Measurements from ENCODE around the gene YLPM1. TPM values are rescaled to one million over a fixed set of nuclear protein-coding genes. Genes with fewer than 3 reads are reported as not detected.
"Not testable (repeated sequence)": the region's sequence is repeated elsewhere in the genome, so short reads cannot be mapped to it uniquely, and the experiment has no call there.

YLPM1 gene
- total RNA-seq, 2 experiments from 2014 or later, result 53.0 to 60.9 TPM

DNA sequence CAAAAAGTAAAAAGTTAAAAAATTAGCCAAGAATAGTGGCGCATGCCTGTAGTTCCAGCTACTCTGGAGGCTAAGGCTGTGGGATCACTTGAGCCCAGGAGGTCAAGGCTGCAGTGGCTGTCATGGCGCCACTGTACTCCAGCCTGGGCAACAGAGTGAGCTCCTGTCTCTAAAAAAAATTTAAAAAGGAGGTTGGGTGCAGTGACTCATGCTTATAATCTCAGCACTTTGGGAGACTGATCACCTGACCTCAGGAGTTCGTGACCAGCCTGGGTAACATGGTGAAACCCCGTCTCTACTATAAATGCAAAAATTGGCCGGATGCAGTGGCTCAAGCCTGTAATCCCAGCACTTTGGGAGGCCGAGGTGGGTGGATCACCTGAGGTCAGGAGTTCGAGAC is 8.2 kb upstream of the YLPM1 start:
- ChIA-PET POLR2A (no interaction called here), CTCF (interaction anchor here (0.7 kb wide), 3 partner anchors 93 to 192 kb away, joined by 3 read pairs; no protein-coding TSS in a partner anchor)
- intact Hi-C loops (cut with DNase I, micrococcal nuclease), result no loop called here
- DNase-seq (no peak), ATAC-seq (no peak)
- H3K27me3 Mint-ChIP-seq, result no peaks in the 10 kb centered on the region
- no peak overlapping the region for H3K27ac Mint-ChIP-seq
- H3K36me3 Mint-ChIP-seq (ENCODE audit: low read depth), result peaks cover 8% of the 10 kb centered on the region
- H3K4me3 Mint-ChIP-seq, result no peak overlapping the region
- peaks cover 11% of the 10 kb centered on the region for H3K9me3 Mint-ChIP-seq (ENCODE audit: low read depth)
- no peaks in the 10 kb centered on the region for H3K4me1 Mint-ChIP-seq

DNA sequence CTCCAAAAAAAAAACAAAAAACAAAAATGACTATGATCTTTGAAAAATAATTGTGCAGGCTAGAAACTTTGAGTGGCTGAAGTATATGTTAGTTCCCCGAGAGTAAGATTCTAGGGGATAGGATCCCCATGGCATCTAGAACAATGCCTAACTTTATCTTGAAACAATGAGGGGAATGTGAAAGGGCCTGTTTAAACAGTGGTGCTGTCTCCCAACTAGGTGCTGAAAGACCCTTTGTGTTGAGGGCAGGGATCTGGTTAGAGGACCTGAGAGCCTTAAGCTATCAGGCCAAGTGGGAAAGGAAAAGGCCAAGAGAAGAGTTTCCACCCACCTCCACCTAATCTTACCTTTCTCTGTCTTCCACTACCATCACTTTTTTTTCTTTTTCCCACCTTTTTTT is 6.8 kb upstream of the YLPM1 start:
- Mint-ChIP-seq H3K4me3 (no peak overlapping the region), H3K27ac (no peak overlapping the region), H3K27me3 (no peaks in the 10 kb centered on the region), H3K36me3 (ENCODE audit: low read depth) (peaks cover 8% of the 10 kb centered on the region), H3K4me1 (no peaks in the 10 kb centered on the region), H3K9me3 (ENCODE audit: low read depth) (peaks cover 11% of the 10 kb centered on the region)
- CTCF ChIA-PET, result interaction anchor here (0.7 kb wide), 1 partner anchor 110 kb away, joined by 3 read pairs; no protein-coding TSS in a partner anchor
- no peak for DNase-seq
- ATAC-seq, result no peak
- POLR2A ChIA-PET, result no interaction called here
- intact Hi-C loops (cut with DNase I, micrococcal nuclease), result no loop called here

DNA sequence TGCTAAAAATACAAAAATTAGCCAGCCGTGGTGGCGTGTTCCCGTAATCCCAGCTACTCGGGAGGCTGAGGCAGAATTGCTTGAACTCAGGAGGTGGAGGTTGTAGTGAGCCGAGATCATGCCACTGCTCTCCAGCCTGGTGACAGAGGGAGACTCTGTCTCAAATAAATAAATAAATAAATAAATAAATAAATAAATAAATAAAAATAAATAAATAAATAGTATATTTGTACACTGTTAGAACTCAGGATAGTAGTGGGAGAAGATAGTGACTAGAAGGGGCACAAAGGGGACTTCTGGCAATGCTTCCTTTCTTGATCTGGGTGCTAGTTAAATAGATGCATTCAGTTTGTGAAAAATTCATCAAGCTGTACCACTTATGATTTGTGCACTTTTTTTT is 4.6 kb upstream of the YLPM1 start:
- intact Hi-C loops (cut with DNase I, micrococcal nuclease); H3K4me3 Mint-ChIP-seq; H3K9me3 Mint-ChIP-seq (ENCODE audit: low read depth); H3K27me3 Mint-ChIP-seq; ATAC-seq; POLR2A ChIA-PET; H3K36me3 Mint-ChIP-seq (ENCODE audit: low read depth); DNase-seq; H3K27ac Mint-ChIP-seq: not testable (repeated sequence)
- CTCF ChIA-PET, result interaction anchor here (0.7 kb wide), 1 partner anchor 11 kb away, joined by 3 read pairs; no protein-coding TSS in a partner anchor
- peaks cover 11% of the 10 kb centered on the region for H3K4me1 Mint-ChIP-seq

DNA sequence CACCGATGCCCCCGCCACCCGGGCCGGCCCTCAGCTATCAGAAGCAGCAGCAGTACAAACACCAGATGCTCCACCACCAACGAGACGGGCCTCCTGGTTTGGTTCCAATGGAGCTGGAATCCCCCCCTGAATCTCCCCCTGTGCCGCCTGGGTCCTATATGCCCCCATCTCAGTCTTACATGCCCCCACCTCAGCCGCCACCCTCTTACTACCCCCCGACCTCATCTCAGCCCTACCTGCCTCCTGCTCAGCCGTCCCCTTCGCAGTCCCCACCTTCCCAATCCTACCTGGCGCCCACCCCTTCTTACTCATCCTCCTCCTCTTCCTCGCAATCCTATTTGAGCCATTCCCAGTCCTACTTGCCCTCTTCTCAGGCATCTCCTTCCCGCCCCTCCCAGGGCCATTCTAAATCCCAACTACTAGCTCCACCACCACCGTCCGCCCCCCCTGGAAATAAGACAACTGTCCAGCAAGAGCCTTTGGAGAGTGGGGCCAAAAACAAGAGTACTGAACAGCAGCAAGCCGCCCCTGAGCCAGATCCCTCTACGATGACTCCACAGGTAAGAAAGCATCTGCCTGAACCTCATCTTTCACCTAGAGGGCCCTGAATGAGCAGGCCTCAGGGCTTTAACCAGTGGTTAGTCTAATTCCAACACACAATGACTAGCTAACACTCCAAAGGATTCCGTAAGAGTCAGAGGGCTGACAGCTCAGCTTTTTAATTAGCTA is 851 bp downstream of the YLPM1 start:
- H3K27ac Mint-ChIP-seq, result peak overlapping the region; percentile 97
- H3K36me3 Mint-ChIP-seq (ENCODE audit: low read depth), result peaks cover 32% of the 10 kb centered on the region
- H3K9me3 Mint-ChIP-seq (ENCODE audit: low read depth), result no peaks in the 10 kb centered on the region
- ChIA-PET CTCF (interaction anchor here (0.6 to 1.4 kb wide), 13 partner anchors 7 to 757 kb away, joined by 3 to 9 read pairs (median 3); no protein-coding TSS in a partner anchor), POLR2A (interaction anchor here (0.6 to 0.7 kb wide), 2 partner anchors 148 to 561 kb away, joined by 3 read pairs; no protein-coding TSS in a partner anchor)
- peaks cover 47% of the 10 kb centered on the region for H3K4me1 Mint-ChIP-seq
- no peaks in the 10 kb centered on the region for H3K27me3 Mint-ChIP-seq
- DNase-seq, result peak; percentile 43
- intact Hi-C loops (cut with DNase I, micrococcal nuclease), result loop anchor here (1.0 to 10.0 kb wide), 12 partner anchors 51 to 1709 kb away; partner anchors contain the start of genes AREL1 (in 2 of the 2), FCF1 (in 2 of the 2), ABCD4 (in 1 of the 2) and ALDH6A1 (in 1 of the 2)
- H3K4me3 Mint-ChIP-seq, result peak overlapping the region; percentile 96
- ATAC-seq, result peak; percentile 23

DNA sequence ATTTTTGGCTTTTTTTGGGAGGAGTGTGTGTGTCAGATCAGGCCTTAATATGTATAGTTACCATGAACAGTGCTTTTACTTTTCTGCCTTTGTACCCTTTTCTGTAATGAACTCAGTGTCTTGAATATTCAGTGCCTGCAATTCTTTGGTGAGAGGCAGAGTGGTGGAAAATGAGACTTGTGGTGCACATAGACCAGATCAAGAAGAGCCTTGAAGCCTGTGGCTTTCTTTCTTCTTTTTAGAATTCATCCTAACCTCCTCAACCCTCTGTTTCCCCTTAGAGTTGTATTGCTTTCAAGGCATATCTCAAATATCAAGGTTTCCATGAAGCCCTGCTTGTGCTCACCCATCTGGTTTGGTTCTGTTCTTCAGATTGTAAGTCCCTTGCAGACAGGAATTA is 2.6 kb downstream of the YLPM1 start:
- no peak for ATAC-seq
- H3K4me3 Mint-ChIP-seq, result peak overlapping the region; percentile 96
- peak overlapping the region; percentile 97 for H3K27ac Mint-ChIP-seq
- H3K4me1 Mint-ChIP-seq, result peaks cover 54% of the 10 kb centered on the region
- POLR2A ChIA-PET, result no interaction called here
- peak; percentile 17 for DNase-seq
- CTCF ChIA-PET, result no interaction called here
- peaks cover 32% of the 10 kb centered on the region for H3K36me3 Mint-ChIP-seq (ENCODE audit: low read depth)
- no peaks in the 10 kb centered on the region for H3K9me3 Mint-ChIP-seq (ENCODE audit: low read depth)
- H3K27me3 Mint-ChIP-seq, result no peaks in the 10 kb centered on the region
- intact Hi-C loops (cut with DNase I, micrococcal nuclease), result loop anchor here (1.0 to 10.0 kb wide), 4 partner anchors 28 to 1711 kb away; partner anchors contain the start of genes FOS (in 1 of the 2) and RBM25 (in 1 of the 2)

DNA sequence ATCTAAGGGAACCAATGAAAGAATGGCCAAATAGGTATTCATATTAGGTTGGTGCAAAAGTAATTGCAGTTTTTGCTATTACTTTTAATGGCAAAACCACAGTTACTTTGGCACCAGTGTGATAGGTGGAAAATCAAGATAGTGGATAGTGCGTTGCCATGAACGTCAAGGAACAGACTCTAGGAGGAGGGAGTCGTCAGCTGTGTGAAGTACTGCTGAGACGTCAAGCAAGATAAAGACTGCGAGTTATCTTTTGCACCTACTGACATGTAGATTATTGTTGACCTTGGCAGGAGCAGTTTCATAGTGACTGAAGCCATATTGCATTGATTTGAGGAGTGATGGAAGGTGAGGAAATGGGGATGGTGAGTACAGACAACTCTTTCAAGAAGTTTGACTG is 8.3 kb downstream of the YLPM1 start:
- H3K27me3 Mint-ChIP-seq, result no peaks in the 10 kb centered on the region
- intact Hi-C loops (cut with DNase I, micrococcal nuclease), result no loop called here

DNA sequence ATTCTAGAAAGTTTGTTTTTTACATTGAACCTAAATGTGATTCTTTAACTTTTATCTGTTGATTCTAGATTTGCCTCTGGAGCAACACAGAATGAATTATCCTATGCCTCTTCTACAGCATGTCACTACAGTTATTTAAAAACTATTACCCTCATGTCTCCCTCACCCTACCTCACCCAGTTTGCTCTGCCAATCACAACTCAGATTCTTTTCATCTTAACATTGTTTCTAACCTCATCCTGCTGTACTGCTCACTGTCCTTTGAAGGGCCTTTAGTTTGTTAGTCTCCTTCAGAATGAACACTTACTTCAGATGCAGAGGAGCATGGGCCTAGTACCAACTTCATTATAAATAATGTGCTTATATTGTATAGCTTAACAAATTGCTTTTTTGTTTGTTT is 21.5 kb downstream of the YLPM1 start:
- no peaks in the 10 kb centered on the region for H3K27me3 Mint-ChIP-seq
- peak overlapping the region; percentile 17 for H3K27ac Mint-ChIP-seq
- intact Hi-C loops (cut with DNase I, micrococcal nuclease), result no loop called here
- peaks cover 26% of the 10 kb centered on the region for H3K4me1 Mint-ChIP-seq
- H3K9me3 Mint-ChIP-seq (ENCODE audit: low read depth), result no peaks in the 10 kb centered on the region
- no peak for DNase-seq
- peak; percentile 36 for ATAC-seq
- POLR2A ChIA-PET, result no interaction called here
- no peak overlapping the region for H3K4me3 Mint-ChIP-seq
- peaks cover 47% of the 10 kb centered on the region for H3K36me3 Mint-ChIP-seq (ENCODE audit: low read depth)
- CTCF ChIA-PET, result interaction anchor here (0.6 to 1.2 kb wide), 6 partner anchors 8 to 360 kb away, joined by 3 to 6 read pairs (median 4); partner anchors contain the start of gene YLPM1

More for the DNA sequence above, 8.3 kb downstream of the YLPM1 start:
- peaks cover 48% of the 10 kb centered on the region for H3K4me1 Mint-ChIP-seq
- no peak for DNase-seq
- H3K9me3 Mint-ChIP-seq (ENCODE audit: low read depth), result no peaks in the 10 kb centered on the region
- H3K4me3 Mint-ChIP-seq, result no peak overlapping the region
- H3K27ac Mint-ChIP-seq, result no peak overlapping the region
- peaks cover 26% of the 10 kb centered on the region for H3K36me3 Mint-ChIP-seq (ENCODE audit: low read depth)
- POLR2A ChIA-PET, result no interaction called here
- no peak for ATAC-seq
- CTCF ChIA-PET, result interaction anchor here (0.6 to 1.8 kb wide), 7 partner anchors 8 to 78 kb away, joined by 3 to 4 read pairs (median 3); partner anchors contain the start of gene YLPM1

DNA sequence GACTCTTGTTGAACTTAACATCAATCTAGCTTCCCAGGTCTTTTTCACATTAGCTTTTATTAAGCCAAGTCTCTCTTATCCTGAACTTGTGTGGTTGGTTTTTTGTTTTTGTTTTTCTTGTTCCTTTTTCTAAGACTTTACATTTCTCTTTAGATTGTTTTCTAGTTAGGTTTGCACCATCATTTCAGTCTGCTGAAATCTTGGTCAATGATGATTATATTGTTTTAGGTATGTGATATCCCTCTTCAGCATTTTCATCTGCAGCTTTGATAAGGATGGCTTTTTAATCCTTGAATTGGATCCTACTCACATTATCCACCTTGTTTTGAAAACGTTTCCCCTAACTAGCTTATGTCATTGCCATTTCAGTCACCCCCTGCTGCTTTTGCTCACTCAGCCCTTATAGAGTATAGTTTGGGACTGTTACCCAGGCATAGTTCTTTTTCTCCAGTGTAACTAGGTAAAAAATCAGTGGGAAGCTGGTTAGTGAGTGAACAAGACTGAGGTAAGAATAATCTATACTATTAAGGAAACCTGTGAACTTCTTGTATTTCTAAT is 22.0 kb downstream of the YLPM1 start:
- Mint-ChIP-seq H3K36me3 (ENCODE audit: low read depth) (peaks cover 47% of the 10 kb centered on the region), H3K27me3 (no peaks in the 10 kb centered on the region), H3K27ac (peak overlapping the region; percentile 67), H3K4me1 (peaks cover 26% of the 10 kb centered on the region), H3K9me3 (ENCODE audit: low read depth) (no peaks in the 10 kb centered on the region), H3K4me3 (no peak overlapping the region)
- ChIA-PET CTCF (interaction anchor here (0.6 to 1.2 kb wide), 10 partner anchors 8 to 359 kb away, joined by 3 to 6 read pairs (median 3); partner anchors contain the start of gene YLPM1), POLR2A (no interaction called here)
- intact Hi-C loops (cut with DNase I, micrococcal nuclease), result no loop called here
- ATAC-seq (no peak), DNase-seq (no peak)

DNA sequence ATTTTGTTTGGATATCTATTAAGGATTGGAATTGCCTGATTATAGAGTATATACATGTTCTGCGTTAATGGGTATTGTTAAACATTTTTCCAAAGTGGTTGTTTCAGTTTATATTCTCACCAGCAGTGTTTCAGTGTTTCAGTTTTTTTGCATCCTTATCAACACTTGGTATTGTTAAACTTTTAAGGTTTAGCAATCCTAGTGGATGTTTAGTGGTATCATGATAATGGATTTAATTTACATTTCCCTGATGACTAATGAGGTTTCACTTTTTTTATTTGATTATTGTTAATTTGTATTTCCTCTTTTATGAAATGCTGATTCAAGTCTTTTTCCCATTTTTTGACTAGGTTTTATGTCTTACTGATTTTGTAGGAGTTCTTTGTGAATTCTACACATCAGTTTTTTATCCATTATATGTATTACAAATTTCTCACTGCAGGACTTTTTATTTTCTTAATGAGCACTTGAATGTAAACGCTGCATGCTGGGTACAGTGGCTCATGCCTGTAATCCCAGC is 23.7 kb downstream of the YLPM1 start:
- Mint-ChIP-seq H3K4me3 (no peak overlapping the region), H3K4me1 (peaks cover 30% of the 10 kb centered on the region), H3K36me3 (ENCODE audit: low read depth) (peaks cover 45% of the 10 kb centered on the region), H3K9me3 (ENCODE audit: low read depth) (peaks cover 3% of the 10 kb centered on the region), H3K27ac (no peak overlapping the region), H3K27me3 (no peaks in the 10 kb centered on the region)
- no peak for ATAC-seq
- ChIA-PET POLR2A (no interaction called here), CTCF (interaction anchor here (0.6 kb wide), 1 partner anchor 11 kb away, joined by 3 read pairs; no protein-coding TSS in a partner anchor)
- intact Hi-C loops (cut with DNase I, micrococcal nuclease), result no loop called here
- DNase-seq, result no peak

DNA sequence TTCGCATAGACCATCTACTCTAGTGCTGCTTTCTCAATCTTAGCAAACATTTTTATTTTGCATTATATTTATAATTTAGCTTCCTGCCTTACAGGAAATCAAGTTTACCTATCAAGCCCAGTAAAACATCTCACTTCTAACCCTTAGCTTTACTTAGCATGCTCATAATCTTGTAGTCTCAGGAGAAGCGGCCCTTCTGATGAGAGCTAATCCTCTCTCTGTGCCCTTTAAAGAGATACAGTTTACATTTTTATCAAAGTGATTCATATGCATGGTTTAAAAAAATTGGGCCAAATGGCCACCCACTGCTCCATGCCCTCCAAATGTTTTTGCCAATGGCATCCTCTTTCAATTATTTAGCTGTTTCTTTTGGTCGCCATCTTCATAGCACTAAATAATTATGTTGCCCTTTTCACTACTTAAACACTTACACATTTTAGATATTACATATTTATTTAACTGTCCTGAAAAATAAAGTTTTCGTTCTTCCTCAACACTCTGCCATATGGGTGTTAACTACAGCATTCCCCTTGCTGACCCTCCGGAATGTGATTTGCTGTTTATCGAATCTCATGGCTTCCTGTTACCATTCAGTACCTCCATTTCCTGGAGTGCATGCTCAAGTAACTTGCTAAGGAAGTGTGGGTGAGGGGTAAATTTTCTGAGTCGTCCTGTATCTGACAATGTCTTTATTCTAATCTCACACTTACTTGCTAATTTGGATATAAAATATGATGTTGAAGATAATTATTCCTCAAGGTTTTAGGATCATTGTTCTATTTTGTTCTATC is 29.3 kb downstream of the YLPM1 start:
- intact Hi-C loops (cut with DNase I, micrococcal nuclease), result loop anchor here in 1 of 2 experiments (1.0 to 2.0 kb wide), 2 partner anchors 27 to 184 kb away; no protein-coding TSS in a partner anchor
- no peak for DNase-seq
- Mint-ChIP-seq H3K4me3 (peak overlapping the region; percentile 8), H3K4me1 (peaks cover 41% of the 10 kb centered on the region), H3K9me3 (ENCODE audit: low read depth) (peaks cover 3% of the 10 kb centered on the region), H3K27ac (peak overlapping the region; percentile 82), H3K27me3 (no peaks in the 10 kb centered on the region), H3K36me3 (ENCODE audit: low read depth) (peaks cover 34% of the 10 kb centered on the region)
- peak; percentile 75 for ATAC-seq
- CTCF ChIA-PET, result interaction anchor here (1.0 to 1.8 kb wide), 4 partner anchors 9 to 183 kb away, joined by 3 to 7 read pairs (median 6); no protein-coding TSS in a partner anchor
- POLR2A ChIA-PET, result interaction anchor here (0.7 kb wide), 1 partner anchor 290 kb away, joined by 4 read pairs; no protein-coding TSS in a partner anchor
